Trophoblast cell (in vitro differentiated cells and primary cell): Measurements from ENCODE around the gene MBOAT1.

ENCODE experiments used
- DNase-seq, 2 donors: peaks; one replicate each; pipeline ENCODE4 v3.0.0-alpha.2; 2016
- H2AFZ ChIP-seq: 2 replicates; pipeline ENCODE4 v1.6.1; 2013; ENCODE audit warnings: low read length, moderate library complexity, mild to moderate bottlenecking; ENCODE audit not compliant: insufficient read depth, poor library complexity
- H2AK5ac ChIP-seq: 2 replicates; pipeline ENCODE4 v1.6.1; 2013; ENCODE audit warnings: mild to moderate bottlenecking, low read length
- H2BK120ac ChIP-seq: 2 replicates; pipeline ENCODE4 v1.6.1; 2013; ENCODE audit warnings: low read length, mild to moderate bottlenecking, moderate library complexity; ENCODE audit not compliant: insufficient read depth, poor library complexity
- H2BK12ac ChIP-seq: 2 replicates; pipeline ENCODE4 v1.6.1; 2013; ENCODE audit warnings: mild to moderate bottlenecking, low read length, moderate library complexity
- H2BK5ac ChIP-seq: 2 replicates; pipeline ENCODE4 v1.6.1; 2013; ENCODE audit warnings: low read length, low read depth, moderate library complexity, mild to moderate bottlenecking; ENCODE audit not compliant: poor library complexity
- H3K14ac ChIP-seq: 2 replicates; pipeline ENCODE4 v1.6.1; 2013; ENCODE audit warnings: mild to moderate bottlenecking, low read length
- H3K18ac ChIP-seq: 2 replicates; pipeline ENCODE4 v1.6.1; 2013; ENCODE audit warnings: mild to moderate bottlenecking, low read length
- H3K23ac ChIP-seq: 2 replicates; pipeline ENCODE4 v1.6.1; 2013; ENCODE audit warnings: low read length
- H3K27ac ChIP-seq: 2 replicates; pipeline ENCODE4 v1.5.1; 2013; ENCODE audit warnings: low read depth, mild to moderate bottlenecking, inconsistent platforms, low read length, moderate library complexity
- H3K27me3 ChIP-seq: 2 replicates; pipeline ENCODE4 v1.6.1; 2013; ENCODE audit warnings: inconsistent platforms, mild to moderate bottlenecking, low read length, moderate library complexity; ENCODE audit not compliant: insufficient read depth
- H3K36me3 ChIP-seq, 2 experiments: 1 replicate in 1 of 2; 2 replicates in 1 of 2; pipeline ENCODE4 v1.6.1; 2013; ENCODE audit warnings: low read length in 2 of 2, mild to moderate bottlenecking in 2 of 2, moderate library complexity in 1 of 2; ENCODE audit not compliant: insufficient read depth in 2 of 2, control insufficient read depth in 1 of 2
- H3K4ac ChIP-seq: 2 replicates; pipeline ENCODE4 v1.6.1; 2013; ENCODE audit warnings: low read depth, mild to moderate bottlenecking, low read length, moderate library complexity
- H3K4me1 ChIP-seq, 2 experiments: 1 replicate in 1 of 2; 2 replicates in 1 of 2; pipeline ENCODE4 v1.6.1; 2013; ENCODE audit warnings: low read length in 2 of 2, mild to moderate bottlenecking in 2 of 2, moderate library complexity in 1 of 2; ENCODE audit not compliant: insufficient read depth in 2 of 2, control insufficient read depth in 1 of 2
- H3K4me2 ChIP-seq: 2 replicates; pipeline ENCODE4 v1.6.1; 2013; ENCODE audit warnings: inconsistent platforms, mild to moderate bottlenecking, low read length, moderate library complexity
- H3K4me3 ChIP-seq: 2 replicates; pipeline ENCODE4 v1.5.1; 2013; ENCODE audit warnings: mild to moderate bottlenecking, low read depth, low read length, inconsistent platforms
- H3K79me1 ChIP-seq: one replicate; pipeline ENCODE4 v1.6.1; 2013; ENCODE audit warnings: low read length
- H3K79me2 ChIP-seq: 2 replicates; pipeline ENCODE4 v1.6.1; 2013; ENCODE audit warnings: low read length, mild to moderate bottlenecking; ENCODE audit not compliant: control insufficient read depth, insufficient read depth, poor library complexity
- H3K9ac ChIP-seq: 2 replicates; pipeline ENCODE4 v1.6.1; 2013; ENCODE audit warnings: mild to moderate bottlenecking, low read length
- H3K9me3 ChIP-seq: 2 replicates; pipeline ENCODE4 v1.6.1; 2013; ENCODE audit warnings: low read depth, mild to moderate bottlenecking, control low read depth, inconsistent platforms, low read length; ENCODE audit not compliant: insufficient read depth
- H4K12ac ChIP-seq: 2 replicates; pipeline ENCODE4 v1.6.1; 2013; ENCODE audit warnings: low read depth, mild to moderate bottlenecking, low read length, moderate library complexity
- H4K8ac ChIP-seq: 2 replicates; pipeline ENCODE4 v1.6.1; 2013; ENCODE audit warnings: low read depth, mild to moderate bottlenecking, low read length, moderate library complexity
- H4K91ac ChIP-seq: one replicate; pipeline ENCODE4 v1.6.1; 2013; ENCODE audit warnings: low read depth, mild to moderate bottlenecking, low read length, moderate library complexity
- WGBS: extraction: QIAGEN DNeasy Blood & Tissue Kit; methylation state at CpG from one replicate; pipeline ENCODE4 v1.1.7; 2013; ENCODE audit warnings: missing lambda C conversion rate; ENCODE audit not compliant: insufficient read length, insufficient coverage; ENCODE audit errors: extremely low coverage; 5-methylcytosine and 5-hydroxymethylcytosine counted together

The MBOAT1 gene

GRCh38 chr6:20084411-20084810 is 127.9 kb downstream of the MBOAT1 start:
- no peak overlapping the region for H3K4me2 ChIP-seq
- no peaks in the 10 kb centered on the region for H3K36me3 ChIP-seq
- H3K27me3 ChIP-seq: no peaks in the 10 kb centered on the region
- H4K91ac ChIP-seq: no peak overlapping the region
- no peak overlapping the region for H3K9ac ChIP-seq
- no peak overlapping the region for H3K14ac ChIP-seq
- H3K4me3 ChIP-seq: no peak overlapping the region
- no peak overlapping the region for H2AFZ ChIP-seq
- no peak overlapping the region for H3K18ac ChIP-seq
- no peak overlapping the region for H4K12ac ChIP-seq
- no peak overlapping the region for H3K27ac ChIP-seq
- H3K4ac ChIP-seq: no peak overlapping the region
- no peak overlapping the region for H2BK5ac ChIP-seq
- no peak overlapping the region for H2BK12ac ChIP-seq
- H3K79me2 ChIP-seq: no peaks in the 10 kb centered on the region
- H3K79me1 ChIP-seq: no peaks in the 10 kb centered on the region
- no peak overlapping the region for H2AK5ac ChIP-seq
- H3K23ac ChIP-seq: no peak overlapping the region
- DNase-seq: no peak
- H4K8ac ChIP-seq: no peak overlapping the region
- no peaks in the 10 kb centered on the region for H3K4me1 ChIP-seq
- peaks cover 1% of the 10 kb centered on the region for H3K9me3 ChIP-seq
- no peak overlapping the region for H2BK120ac ChIP-seq

DNA sequence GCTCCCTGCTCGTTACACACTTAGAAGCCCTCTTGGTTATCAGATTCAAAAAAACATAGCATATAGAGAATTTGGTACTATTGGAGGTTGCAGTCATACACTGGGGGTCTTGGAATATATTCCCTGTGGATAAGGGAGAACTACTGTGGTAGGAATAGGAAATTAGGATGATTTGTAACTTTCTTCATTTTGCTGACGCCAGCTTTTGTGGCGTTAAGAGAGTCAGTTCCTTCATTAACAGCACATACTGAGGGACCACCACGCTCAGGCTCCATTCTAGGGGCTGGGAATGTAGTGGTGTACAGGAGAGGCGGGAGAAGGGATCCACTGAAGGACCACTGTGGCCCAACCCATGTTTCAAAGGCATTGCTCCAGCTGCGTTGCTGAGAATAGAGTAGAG is 140.3 kb downstream of the MBOAT1 start:
- Histone ChIP-seq H2BK120ac (no peak overlapping the region), H4K8ac (no peak overlapping the region), H3K14ac (no peak overlapping the region), H3K4me1 (no peaks in the 10 kb centered on the region), H3K36me3 (no peaks in the 10 kb centered on the region), H3K9me3 (no peaks in the 10 kb centered on the region), H4K12ac (no peak overlapping the region), H3K27ac (no peak overlapping the region), H4K91ac (no peak overlapping the region), H3K9ac (no peak overlapping the region), H3K18ac (no peak overlapping the region), H2AK5ac (no peak overlapping the region), H3K79me1 (no peaks in the 10 kb centered on the region), H2AFZ (no peak overlapping the region), H3K79me2 (no peaks in the 10 kb centered on the region), H3K4me3 (no peak overlapping the region), H3K27me3 (no peaks in the 10 kb centered on the region), H2BK12ac (no peak overlapping the region), H3K4ac (no peak overlapping the region), H3K4me2 (no peak overlapping the region), H3K23ac (no peak overlapping the region), H2BK5ac (no peak overlapping the region)
- no CpG with 5 or more reads among the region's 6 CpGs for WGBS
- DNase-seq: no peak

DNA sequence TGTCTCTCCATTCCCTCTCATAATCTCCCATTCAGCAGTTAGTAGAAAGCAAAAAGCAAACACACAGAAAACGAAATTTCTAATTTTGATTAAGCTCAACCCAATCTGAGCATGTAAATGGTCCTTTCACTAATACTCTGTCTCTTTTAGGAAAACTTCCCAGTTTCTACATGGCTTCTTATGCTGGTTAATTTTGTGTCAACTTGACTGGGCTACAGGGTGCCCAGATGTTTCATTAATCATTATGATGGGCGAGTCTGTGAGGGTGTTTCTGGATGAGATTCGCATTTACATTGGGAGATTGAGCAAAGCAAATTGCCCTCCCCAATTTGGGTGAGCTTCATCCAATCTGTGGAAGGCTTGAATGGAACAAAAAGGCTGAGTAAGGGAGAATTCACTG is 142.2 kb downstream of the MBOAT1 start:
- DNase-seq: no peak
- no peak overlapping the region for H2AFZ ChIP-seq
- no peak overlapping the region for H4K91ac ChIP-seq
- no peaks in the 10 kb centered on the region for H3K79me1 ChIP-seq
- no peak overlapping the region for H2AK5ac ChIP-seq
- H3K36me3 ChIP-seq: no peaks in the 10 kb centered on the region
- H3K14ac ChIP-seq: no peak overlapping the region
- no peak overlapping the region for H2BK12ac ChIP-seq
- H3K9me3 ChIP-seq: no peaks in the 10 kb centered on the region
- no peak overlapping the region for H3K9ac ChIP-seq
- no peak overlapping the region for H3K27ac ChIP-seq
- no peak overlapping the region for H3K4ac ChIP-seq
- H3K4me2 ChIP-seq: no peak overlapping the region
- no peak overlapping the region for H4K12ac ChIP-seq
- WGBS: no CpG with 5 or more reads among the region's 3 CpGs
- H2BK120ac ChIP-seq: no peak overlapping the region
- H3K23ac ChIP-seq: no peak overlapping the region
- H3K27me3 ChIP-seq: no peaks in the 10 kb centered on the region
- no peak overlapping the region for H4K8ac ChIP-seq
- no peaks in the 10 kb centered on the region for H3K4me1 ChIP-seq
- no peaks in the 10 kb centered on the region for H3K79me2 ChIP-seq
- no peak overlapping the region for H3K4me3 ChIP-seq
- H3K18ac ChIP-seq: no peak overlapping the region
- H2BK5ac ChIP-seq: no peak overlapping the region

GRCh38 chr6:20069021-20069522 is 143.2 kb downstream of the MBOAT1 start:
- H3K9me3 ChIP-seq: no peaks in the 10 kb centered on the region
- no peak overlapping the region for H2AFZ ChIP-seq
- WGBS: no CpG with 5 or more reads among the region's 12 CpGs
- H3K4me1 ChIP-seq: no peaks in the 10 kb centered on the region
- no peak overlapping the region for H2AK5ac ChIP-seq
- H3K27ac ChIP-seq: no peak overlapping the region
- no peak overlapping the region for H3K18ac ChIP-seq
- no peak overlapping the region for H3K4ac ChIP-seq
- H4K91ac ChIP-seq: no peak overlapping the region
- H3K79me1 ChIP-seq: no peaks in the 10 kb centered on the region
- H3K9ac ChIP-seq: peak overlapping the region; percentile 41
- H3K4me2 ChIP-seq: no peak overlapping the region
- no peak overlapping the region for H2BK5ac ChIP-seq
- no peak overlapping the region for H2BK12ac ChIP-seq
- H2BK120ac ChIP-seq: no peak overlapping the region
- no peak overlapping the region for H4K12ac ChIP-seq
- no peak overlapping the region for H3K23ac ChIP-seq
- no peak overlapping the region for H4K8ac ChIP-seq
- no peak overlapping the region for H3K4me3 ChIP-seq
- no peak for DNase-seq
- no peak overlapping the region for H3K14ac ChIP-seq
- H3K27me3 ChIP-seq: no peaks in the 10 kb centered on the region
- H3K79me2 ChIP-seq: no peaks in the 10 kb centered on the region
- no peaks in the 10 kb centered on the region for H3K36me3 ChIP-seq
